NT2/D1 (cell line): ENCODE results near the gene MOGAT3.
A peak's percentile ranks its signal among the peaks of the same experiment; 100 is the strongest.

Experiments used
- DNase-seq: peaks from one replicate; pipeline ENCODE4 v3.0.0-alpha.2; 2011; ENCODE audit warnings: low read depth, low spot score
- H3K27me3 ChIP-seq: 2 replicates; pipeline ENCODE4 v1.6.0; 2011; ENCODE audit warnings: mild to moderate bottlenecking; ENCODE audit not compliant: insufficient read length, insufficient read depth
- H3K36me3 ChIP-seq: 2 replicates; pipeline ENCODE4 v1.6.1; 2011; ENCODE audit warnings: mild to moderate bottlenecking, low read length, mixed read lengths; ENCODE audit not compliant: insufficient read depth, insufficient read length
- H3K4me1 ChIP-seq: 2 replicates; pipeline ENCODE4 v1.5.1; 2011; ENCODE audit not compliant: insufficient read depth, insufficient read length
- H3K4me3 ChIP-seq: 2 replicates; pipeline ENCODE4 v1.5.1; 2011; ENCODE audit warnings: low read depth; ENCODE audit not compliant: insufficient read length
- H3K9ac ChIP-seq: 2 replicates; pipeline ENCODE4 v1.6.0; 2011; ENCODE audit warnings: low read depth; ENCODE audit not compliant: insufficient read length
- H3K9me3 ChIP-seq: 2 replicates; pipeline ENCODE4 v1.5.1; 2011; ENCODE audit warnings: mild to moderate bottlenecking, low read length; ENCODE audit not compliant: insufficient read depth
- SUZ12 ChIP-seq: IDR thresholded peaks from 2 replicates; pipeline ENCODE4 v1.6.1; 2011; ENCODE audit not compliant: insufficient read length, insufficient read depth; ENCODE audit errors: extremely low read depth
- YY1 ChIP-seq: IDR thresholded peaks from 2 replicates; pipeline ENCODE4 v1.6.1; 2011; ENCODE audit not compliant: insufficient read length, insufficient read depth
- ZNF274 ChIP-seq: IDR thresholded peaks from 2 replicates; pipeline ENCODE4 v1.6.1; 2011; ENCODE audit warnings: mild to moderate bottlenecking, low read depth, low read length

MOGAT3 gene

GRCh38 chr7:101217388-101218235 lies 16.8 kb upstream of the MOGAT3 start, which contains the start of the genes PLOD3 and ZNHIT1:
Gene PLOD3 (minus strand): TSS chr7:101217581. CDS start chr7:101217274, 307 bp downstream.
Gene ZNHIT1 (plus strand): TSS chr7:101218165. CDS start chr7:101218196, 31 bp downstream.
- H3K27me3 ChIP-seq: no peaks in the 10 kb centered on the region
- peaks cover 9% of the 10 kb centered on the region for H3K4me1 ChIP-seq
- no peaks in the 10 kb centered on the region for H3K9me3 ChIP-seq
- peak within 1 kb of the TSS; percentile 78 for H3K4me3 ChIP-seq
- peak within 1 kb of the TSS; percentile 90 for H3K9ac ChIP-seq
- DNase-seq: peak; percentile 96
- peaks cover 41% of the 10 kb centered on the region for H3K36me3 ChIP-seq
- TF ChIP-seq SUZ12 (no peak), YY1 (peak; percentile 82), ZNF274 (no peak)

- Histone ChIP-seq H3K9me3 (no peaks in the 10 kb centered on the region), H3K9ac (peak overlapping the region; percentile 90), H3K4me3 (peak overlapping the region; percentile 78), H3K27me3 (no peaks in the 10 kb centered on the region), H3K4me1 (peaks cover 6% of the 10 kb centered on the region), H3K36me3 (peaks cover 41% of the 10 kb centered on the region)
- DNase-seq: no peak
- no peak for TF ChIP-seq ZNF274
- no peak for TF ChIP-seq SUZ12
- no peak for TF ChIP-seq YY1
Observed at GRCh38 chr7:101216860-101217387, 16.1 kb upstream of the MOGAT3 start.

- Histone ChIP-seq H3K36me3 (peaks cover 42% of the 10 kb centered on the region), H3K4me3 (peak overlapping the region; percentile 78), H3K9ac (peak overlapping the region; percentile 90), H3K9me3 (no peaks in the 10 kb centered on the region), H3K4me1 (peaks cover 5% of the 10 kb centered on the region), H3K27me3 (no peaks in the 10 kb centered on the region)
- DNase-seq: no peak
- TF ChIP-seq ZNF274 (no peak), SUZ12 (no peak), YY1 (no peak)
Observed at GRCh38 chr7:101216001-101216859, 15.4 kb upstream of the MOGAT3 start.

DNA sequence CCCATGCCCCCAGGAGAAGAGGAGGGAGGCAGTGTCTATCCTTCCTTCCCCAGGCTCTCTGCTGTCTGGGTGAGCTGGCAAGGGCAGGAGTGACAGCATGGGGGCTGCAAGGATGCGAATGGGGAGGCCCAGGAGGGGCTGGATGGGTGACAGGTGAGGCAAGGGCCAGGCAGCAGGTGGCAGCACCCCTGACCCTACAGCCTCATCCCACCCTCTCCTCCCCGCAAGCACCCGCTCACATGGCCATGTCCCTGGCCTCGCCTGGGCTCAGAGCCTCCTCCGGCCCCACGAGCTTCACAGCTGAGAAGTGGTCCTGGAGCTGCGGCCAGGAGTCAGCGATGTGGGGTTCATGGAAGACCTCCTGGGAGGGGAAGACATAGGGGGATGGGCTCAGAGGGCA lies 11.2 kb upstream of the MOGAT3 start:
- TF ChIP-seq ZNF274 (no peak), SUZ12 (no peak), YY1 (no peak)
- H3K4me3 ChIP-seq: no peak overlapping the region
- H3K9ac ChIP-seq: no peak overlapping the region
- H3K36me3 ChIP-seq: peaks cover 65% of the 10 kb centered on the region
- H3K27me3 ChIP-seq: no peaks in the 10 kb centered on the region
- peaks cover 5% of the 10 kb centered on the region for H3K4me1 ChIP-seq
- H3K9me3 ChIP-seq: no peaks in the 10 kb centered on the region
- no peak for DNase-seq

- TF ChIP-seq ZNF274 (no peak), YY1 (no peak), SUZ12 (no peak)
- Histone ChIP-seq H3K4me1 (peaks cover 5% of the 10 kb centered on the region), H3K36me3 (peaks cover 67% of the 10 kb centered on the region)
Observed at GRCh38 chr7:101211501-101211900, 10.7 kb upstream of the MOGAT3 start.

GRCh38 chr7:101210143-101210542 lies 9.3 kb upstream of the MOGAT3 start:
- TF ChIP-seq SUZ12 (no peak), YY1 (no peak), ZNF274 (no peak)
- Histone ChIP-seq H3K9me3 (no peaks in the 10 kb centered on the region), H3K27me3 (no peaks in the 10 kb centered on the region), H3K9ac (no peak overlapping the region), H3K36me3 (peaks cover 65% of the 10 kb centered on the region), H3K4me3 (no peak overlapping the region), H3K4me1 (no peaks in the 10 kb centered on the region)
- no peak for DNase-seq

More at GRCh38 chr7:101211501-101211900, 10.7 kb upstream of the MOGAT3 start:
- Histone ChIP-seq H3K4me3 (no peak overlapping the region), H3K27me3 (no peaks in the 10 kb centered on the region), H3K9me3 (no peaks in the 10 kb centered on the region), H3K9ac (no peak overlapping the region)
- no peak for DNase-seq
